Left renal pelvis (tissue), 4 donors: ENCODE measurements around the gene NRL. TPM values are rescaled to one million over a fixed set of nuclear protein-coding genes. Genes with fewer than 3 reads are reported as not detected.
A peak's percentile ranks its signal among the peaks of the same experiment; 100 is the strongest.

Experiments
- DNase-seq, 4 donors: peaks; one replicate each; pipeline ENCODE4 v3.0.0-alpha.2; 2013; ENCODE audit warnings: low read depth in 4 of 4, low spot score in 3 of 4
- polyA plus RNA-seq, 4 donors: library from polyadenylated mRNA; unstranded; fragments of 120-200 nt; gene quantifications; one replicate each; pipeline ENCODE4 v1.2.1, GENCODE V29; 2013; ENCODE audit not compliant: insufficient read length in 4 of 4

The NRL gene
- polyA plus RNA-seq, 4 donors, result 0.59 to 4.1 (median 2.1) TPM

DNA sequence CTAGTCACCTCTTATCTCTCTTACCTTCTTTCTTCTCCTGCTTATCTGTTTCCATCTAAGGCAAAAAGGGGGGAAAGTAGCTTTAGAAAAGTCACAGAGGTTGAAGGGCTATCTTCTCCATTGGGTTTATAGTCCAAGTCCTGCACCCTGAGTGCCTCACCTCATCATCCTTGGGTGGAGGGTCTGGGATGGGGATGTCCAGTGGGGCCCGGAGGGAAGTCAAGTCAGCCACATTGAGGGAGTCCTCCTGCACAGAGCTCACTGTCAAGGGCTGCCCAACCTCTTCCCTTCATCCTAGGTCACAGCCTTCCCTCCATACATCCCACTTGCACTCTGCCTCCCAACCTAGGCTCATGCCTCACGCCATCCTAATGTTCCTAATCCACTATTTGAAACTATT, 30.5 kb upstream of the NRL start:
- no peak for DNase-seq

DNA sequence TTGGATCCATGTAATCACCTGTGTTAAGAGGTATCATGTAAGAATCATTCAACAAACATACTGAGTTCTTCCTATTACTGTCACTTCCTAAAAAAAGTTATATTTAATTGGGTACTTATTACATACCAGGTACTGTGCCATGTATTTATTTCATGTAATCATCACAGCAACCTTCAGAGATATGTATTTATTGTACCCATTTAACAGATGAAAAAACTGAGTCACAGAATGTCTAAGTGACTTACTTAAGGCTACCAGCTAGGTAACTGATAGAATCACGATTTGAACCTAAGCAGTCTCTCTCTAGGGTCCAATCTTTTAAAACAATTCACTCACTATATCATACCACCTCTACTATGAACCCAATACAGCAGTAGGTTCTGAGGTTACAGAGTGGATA, 29.7 kb upstream of the NRL start:
- no peak for DNase-seq

DNA sequence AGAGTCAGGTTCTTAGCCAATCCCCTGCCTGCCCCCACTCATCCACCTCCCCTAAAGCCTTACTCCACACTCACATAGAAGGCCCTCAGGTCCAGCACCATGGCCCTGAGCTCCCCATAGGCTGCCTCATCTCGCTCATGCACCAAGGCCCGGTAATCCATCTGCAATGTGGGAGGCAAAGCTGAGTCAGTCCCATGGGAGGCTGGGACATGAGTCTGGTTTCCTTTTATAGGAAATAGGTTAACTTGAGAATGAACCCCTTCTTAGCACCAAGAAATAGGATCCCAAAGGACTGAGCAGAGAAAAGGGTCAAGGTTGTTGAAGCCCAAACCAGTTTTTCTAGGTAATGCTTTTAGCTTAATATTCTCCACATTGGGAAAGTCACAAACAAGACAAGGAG, 28.8 kb upstream of the NRL start:
- DNase-seq, result no peak

DNA sequence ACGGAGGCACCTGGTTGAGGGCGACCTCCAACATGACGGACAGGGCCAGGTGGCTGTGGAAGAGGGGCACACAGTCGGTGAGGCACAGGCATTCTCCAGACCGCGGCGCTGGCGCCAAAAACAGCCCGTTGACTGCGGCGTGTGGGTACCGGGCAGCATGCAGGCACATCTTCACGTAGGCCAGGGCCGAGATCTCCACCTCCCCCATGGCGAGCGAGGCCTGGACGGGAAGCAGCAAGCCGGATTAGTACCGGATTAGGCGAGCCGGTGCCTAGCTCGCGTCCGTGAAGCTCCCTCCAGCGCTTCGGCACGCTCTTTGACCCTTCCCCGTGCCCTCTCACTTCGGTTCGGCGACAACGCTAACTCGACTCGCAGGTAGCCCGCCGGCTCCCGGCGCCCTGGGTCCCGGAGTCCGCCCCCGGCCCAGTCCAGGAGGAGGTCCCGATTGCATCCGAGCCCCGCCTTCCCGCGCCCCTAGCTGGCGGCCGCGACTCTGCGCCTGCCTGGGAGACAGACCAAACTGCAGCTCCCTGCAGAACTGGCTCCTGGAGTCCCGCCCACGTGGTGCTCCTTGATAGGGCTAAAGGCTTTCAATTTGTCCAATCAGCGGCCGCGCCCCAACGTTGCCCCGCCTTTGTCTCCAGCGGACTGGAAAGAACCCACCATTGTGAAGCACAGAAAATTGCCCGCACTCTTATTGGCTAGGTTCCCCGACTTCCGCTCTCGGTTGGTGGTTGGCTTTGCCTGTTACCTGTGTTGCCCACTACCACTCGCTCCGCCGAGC, 26.5 kb upstream of the NRL start, which contains the start of gene EMC9:
Gene EMC9 (minus strand): TSS at position 495 of the 784 bp plus-strand sequence. CDS start 287 bp downstream, at position 208.
- DNase-seq, result peak; percentile 98 to 99 (median 99)

DNA sequence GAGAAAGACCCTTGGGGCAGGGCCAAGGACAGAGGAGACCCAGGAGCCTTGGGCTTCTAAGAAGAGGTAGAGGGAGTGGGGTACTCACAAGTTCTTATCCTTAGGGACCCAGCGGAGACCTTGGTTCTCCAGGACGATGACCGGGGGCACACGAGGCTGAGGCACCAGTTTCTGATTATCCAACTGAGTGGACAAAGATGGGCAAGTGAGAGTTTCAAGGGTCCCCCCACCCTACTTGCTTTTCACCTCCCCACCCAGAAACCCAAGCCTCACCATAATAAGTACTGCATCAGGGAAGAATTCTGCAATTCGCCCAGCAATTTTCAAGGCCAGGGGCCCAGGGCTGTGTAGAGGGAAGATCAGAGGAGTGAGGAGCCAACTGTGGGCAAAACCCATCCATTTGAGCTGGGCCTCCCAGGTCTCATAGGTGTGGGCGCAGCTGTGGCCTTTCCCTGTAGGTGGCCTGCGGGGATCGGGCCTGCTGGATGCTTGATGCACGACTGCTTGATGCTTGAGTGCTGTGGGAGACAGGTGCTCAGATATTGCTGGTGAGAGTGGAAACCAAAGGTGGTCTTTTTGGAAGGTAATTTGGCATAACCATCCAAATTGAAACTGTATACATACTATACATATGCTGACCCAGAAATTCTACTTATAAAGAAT, 24.7 kb upstream of the NRL start:
- no peak for DNase-seq

DNA sequence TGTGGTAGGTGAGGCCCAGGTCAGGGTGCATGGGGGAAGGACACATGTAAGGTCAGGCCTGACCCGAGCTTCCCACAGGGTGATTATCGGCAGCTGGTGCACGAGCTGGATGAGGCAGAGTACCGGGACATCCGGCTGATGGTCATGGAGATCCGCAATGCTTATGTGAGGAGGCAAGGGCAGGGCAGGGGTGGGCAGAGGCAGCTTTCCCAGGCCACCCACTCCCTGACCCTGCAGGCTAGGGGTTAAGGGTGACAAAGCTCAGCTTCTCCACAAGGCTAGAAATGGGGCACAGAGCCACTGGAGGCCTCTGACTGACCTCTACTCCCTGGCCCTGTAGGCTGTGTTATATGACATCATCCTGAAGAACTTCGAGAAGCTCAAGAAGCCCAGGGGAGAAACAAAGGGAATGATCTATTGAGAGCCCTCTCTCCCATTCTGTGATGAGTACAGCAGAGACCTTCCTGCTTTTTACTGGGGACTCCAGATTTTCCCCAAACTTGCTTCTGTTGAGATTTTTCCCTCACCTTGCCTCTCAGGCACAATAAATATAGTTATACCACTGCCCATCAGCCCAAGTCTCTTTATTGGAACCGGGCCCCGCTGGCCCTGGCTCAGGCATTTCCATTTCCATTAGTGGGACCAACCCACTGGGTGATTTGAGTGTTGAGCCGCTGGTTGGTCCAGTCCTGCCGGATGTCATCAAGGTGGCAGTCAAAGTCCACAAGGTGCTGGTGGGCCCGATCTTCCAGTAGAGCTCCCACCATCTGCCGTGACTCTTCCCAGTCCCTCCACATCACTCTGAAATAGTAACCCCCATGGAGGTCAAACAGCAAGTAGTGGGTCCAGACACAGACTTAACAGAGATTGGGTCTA, 23.9 kb upstream of the NRL start:
- DNase-seq, result no peak

DNA sequence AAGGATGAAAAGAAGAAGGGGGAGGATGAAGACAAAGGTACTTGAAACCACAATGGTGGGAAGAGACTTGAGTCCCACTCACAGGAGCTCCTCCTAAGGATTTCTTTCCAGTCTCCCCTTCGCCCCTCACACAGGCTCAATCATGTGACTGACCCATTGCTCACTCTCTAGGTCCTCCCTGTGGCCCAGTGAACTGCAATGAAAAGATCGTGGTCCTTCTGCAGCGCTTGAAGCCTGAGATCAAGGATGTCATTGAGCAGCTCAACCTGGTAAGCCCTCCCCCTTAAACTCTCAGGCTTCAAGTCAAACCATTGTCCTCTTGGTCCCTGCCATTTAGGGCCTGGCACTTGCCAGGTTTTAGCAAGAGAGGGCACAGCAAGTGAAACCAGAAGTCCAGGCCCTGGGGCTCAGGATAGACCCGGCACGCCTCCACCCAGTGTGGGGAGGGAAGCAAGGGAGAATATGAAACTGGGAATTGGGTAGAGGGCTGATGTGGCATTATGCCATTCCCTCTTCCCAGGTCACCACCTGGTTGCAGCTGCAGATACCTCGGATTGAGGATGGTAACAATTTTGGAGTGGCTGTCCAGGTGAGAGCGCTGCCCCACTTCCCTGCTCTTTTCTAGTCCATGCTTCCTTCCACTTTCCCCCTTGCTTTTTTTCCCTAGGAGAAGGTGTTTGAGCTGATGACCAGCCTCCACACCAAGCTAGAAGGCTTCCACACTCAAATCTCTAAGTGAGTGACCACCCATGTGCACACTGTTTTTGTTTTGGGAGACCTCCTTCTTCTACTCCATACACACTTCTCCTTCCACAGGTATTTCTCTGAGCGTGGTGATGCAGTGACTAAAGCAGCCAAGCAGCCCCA, 23.0 kb upstream of the NRL start:
- no peak for DNase-seq

DNA sequence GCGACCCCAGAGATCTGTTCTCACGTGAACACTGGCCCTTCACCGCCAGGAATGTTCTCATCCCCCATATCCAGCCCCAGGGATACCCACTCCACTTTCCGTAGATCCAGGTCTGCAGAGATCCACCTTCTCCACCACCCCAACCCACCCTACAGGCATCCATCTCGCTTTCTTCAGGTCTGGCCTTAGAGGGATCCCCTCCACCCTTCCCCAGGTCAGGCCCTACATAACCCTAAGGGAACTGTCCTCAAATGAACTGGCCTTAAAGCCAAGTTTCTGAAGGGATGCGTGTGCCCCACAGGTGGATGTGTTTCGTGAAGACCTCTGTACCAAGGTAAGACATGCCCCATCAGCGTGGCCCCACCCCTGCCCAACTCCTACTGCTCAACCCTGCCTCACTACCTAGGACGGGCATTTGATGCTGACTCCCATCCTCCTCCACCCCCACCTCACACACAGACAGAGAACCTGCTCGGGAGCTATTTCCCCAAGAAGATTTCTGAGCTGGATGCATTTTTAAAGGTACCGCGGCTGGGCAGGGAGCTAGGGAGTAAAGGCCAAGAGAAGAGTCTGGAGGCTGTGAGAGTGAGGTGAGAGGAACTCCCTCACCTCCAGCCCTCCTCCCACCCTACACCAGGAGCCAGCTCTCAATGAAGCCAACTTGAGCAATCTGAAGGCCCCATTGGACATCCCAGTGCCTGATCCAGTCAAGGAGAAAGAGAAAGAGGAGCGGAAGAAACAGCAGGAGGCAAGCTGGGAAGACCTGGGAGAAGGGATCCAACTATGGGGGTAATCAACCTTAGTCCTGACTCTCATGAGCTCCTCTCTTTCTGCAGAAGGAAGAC, 22.2 kb upstream of the NRL start:
- DNase-seq, result no peak

DNA sequence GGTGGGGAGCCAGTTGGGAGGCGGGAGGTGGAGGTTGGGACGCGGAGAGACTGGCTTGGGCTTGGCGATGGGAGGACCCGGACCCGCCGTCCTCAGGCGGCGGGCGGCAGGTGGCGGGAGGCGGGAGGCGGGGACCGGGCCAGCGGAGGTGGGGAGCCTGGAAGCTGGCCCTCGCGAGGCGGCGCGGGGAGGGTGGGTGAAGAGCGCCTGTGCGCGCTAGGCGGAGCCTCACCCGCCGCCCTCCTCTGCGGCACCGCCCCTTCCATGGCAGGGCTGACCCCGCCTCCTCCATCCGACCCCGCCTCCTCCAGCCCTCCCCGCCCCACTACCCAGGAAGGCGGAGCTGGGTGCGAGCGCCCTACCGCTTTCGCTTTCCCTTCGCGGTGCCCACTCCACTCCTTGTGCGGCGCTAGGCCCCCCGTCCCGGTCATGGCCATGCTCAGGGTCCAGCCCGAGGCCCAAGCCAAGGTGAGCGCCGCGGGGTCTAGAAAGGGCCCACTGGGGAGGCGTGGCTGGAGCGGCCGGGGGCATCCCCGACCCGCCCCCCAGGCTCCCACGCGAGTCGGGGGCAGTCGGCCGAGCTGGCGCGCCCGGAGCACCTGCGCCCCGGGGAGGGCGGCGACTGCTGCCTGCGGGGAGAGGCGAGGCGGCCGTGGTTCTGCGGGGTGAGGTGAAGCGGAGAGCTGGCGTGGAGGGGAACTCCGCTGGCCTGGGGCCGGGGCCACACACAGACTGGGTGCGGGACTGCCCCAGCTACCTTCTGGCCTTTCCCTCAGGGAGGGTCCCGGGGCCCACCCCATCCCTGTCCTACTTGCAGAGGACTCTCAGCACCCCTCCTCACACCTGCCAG, 21.3 kb upstream of the NRL start, which contains the start of gene PSME1:
Gene PSME1 (plus strand): TSS at position 361 of the 850 bp plus-strand sequence. CDS start 69 bp downstream, at position 430.
- peak; percentile 79 to 84 (median 82) for DNase-seq

DNA sequence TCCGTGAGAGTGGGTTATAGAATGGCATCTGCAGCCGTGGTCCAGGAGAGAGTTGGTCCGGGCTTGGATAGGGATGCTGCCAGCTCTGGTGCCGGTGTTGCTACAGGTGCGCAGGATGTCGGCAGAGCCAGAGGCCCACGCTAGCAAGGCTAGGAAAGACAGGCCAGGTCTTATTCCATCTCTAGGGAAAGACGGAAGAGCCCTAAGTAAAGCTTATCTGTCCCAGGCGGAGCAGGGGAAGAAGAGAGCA, 20.8 kb upstream of the NRL start:
- no peak for DNase-seq

DNA sequence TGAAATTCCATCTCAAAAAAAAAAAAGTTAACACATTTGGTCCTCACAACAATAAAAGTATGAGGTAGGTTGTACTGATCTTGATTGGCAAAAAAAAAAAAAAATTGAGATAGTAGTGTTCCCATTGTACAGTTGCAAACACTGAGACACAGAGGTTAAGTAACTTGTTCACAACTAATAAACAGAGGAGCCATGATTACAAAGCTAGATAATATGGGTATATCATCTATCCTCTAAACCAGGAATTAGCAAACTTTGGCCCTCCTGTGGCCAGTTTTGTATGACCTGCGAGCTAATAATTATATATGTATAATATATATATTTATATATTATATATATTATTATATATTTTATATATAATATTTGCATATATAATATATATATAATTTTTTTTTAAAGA, 19.0 kb upstream of the NRL start:
- no peak for DNase-seq

DNA sequence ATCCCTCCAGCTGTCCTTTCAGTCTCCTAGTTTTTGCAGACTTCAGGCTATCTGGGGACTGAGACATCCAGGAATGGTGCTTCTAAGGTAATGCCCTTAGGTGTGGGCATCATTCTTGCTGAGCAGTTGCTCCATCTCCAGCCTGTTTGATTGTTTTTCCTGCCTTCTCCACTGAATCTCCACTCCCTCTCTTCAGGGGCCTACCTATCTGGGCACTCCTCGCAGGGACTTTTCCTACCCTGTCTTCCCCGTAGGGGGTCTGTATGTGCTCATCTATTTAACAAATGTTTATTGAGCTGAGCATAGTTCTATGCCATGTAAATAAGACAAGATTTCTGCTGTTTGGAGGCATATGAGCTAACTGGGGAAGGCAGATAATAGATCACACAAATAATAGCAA, 18.2 kb upstream of the NRL start:
- no peak for DNase-seq

DNA sequence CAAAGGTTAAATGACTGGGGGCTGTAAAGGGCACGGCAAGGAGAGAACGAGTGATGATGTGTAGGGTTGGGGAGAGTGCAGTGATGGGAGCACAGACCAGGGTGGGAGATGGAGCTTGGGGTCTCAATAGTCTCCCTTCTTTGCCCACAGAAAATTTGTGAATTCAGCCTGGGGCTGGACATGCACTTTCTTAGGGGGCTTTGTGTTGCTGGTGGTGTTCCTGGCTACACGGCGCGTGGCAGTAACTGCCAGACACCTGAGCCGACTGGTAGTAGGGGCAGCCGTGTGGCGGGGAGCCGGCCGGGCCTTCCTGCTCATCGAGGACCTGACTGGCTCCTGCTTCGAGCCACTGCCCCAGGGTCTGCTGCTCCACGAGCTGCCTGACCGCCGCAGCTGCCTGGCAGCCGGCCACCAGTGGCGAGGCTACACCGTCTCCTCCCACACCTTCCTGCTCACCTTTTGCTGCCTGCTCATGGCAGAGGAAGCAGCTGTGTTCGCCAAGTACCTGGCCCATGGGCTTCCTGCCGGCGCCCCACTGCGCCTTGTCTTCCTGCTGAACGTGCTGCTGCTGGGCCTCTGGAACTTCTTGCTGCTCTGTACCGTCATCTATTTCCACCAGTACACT, 17.4 kb upstream of the NRL start:
- no peak for DNase-seq

DNA sequence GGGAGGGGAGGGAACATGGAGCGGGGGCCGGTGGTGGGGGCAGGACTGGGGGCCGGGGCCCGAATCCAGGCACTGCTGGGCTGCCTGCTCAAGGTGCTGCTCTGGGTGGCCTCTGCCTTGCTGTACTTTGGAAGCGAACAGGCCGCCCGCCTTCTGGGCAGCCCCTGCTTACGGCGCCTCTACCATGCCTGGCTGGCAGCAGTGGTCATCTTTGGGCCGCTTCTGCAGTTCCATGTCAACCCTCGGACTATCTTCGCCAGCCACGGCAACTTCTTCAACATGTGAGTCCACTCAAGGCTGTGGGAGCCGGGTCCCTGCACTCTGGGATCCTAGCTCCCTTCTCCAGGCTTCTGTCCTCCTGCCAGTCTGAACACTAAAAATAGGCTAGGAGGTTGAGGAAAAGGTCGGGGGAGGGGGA, 16.8 kb upstream of the NRL start:
- no peak for DNase-seq

DNA sequence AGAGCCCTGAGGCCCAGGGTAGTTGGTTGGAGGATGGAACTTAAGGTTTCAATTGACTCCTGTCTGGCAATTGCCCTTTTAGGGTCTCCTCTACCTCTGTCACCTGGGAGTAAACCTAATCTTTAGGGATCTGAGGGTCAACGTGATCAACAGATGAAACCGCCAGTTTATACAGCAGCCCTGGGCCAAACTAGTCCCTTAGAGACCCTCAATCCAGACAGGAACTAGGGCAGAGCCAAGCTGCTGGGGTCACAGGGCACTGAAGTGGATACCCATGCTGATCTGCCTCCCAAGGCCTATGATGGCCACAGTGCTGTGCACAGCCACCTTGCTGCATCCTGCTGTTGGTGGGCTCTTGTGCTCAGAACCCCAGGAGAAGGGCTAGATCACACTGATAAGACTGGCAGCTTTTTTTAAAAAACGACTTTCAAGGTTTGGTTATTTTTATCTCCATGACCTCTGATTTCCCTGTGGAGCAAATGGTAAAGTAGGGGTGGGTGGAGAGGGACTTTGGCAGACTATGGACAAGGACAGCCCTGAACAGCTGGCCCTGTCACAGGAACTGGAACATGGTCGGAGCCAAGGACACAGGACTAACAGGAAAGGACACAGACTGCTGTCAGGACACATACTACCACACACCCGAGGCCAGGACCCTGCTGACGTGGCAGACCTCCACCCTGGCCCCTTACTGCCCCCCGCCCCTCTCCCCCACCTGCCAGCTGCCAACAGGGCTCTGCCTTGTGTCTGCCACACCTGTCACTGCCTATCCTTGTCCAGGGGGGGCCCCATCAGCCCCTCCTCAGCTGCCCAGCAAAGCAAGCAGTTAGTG, 16.2 kb upstream of the NRL start:
- no peak for DNase-seq

DNA sequence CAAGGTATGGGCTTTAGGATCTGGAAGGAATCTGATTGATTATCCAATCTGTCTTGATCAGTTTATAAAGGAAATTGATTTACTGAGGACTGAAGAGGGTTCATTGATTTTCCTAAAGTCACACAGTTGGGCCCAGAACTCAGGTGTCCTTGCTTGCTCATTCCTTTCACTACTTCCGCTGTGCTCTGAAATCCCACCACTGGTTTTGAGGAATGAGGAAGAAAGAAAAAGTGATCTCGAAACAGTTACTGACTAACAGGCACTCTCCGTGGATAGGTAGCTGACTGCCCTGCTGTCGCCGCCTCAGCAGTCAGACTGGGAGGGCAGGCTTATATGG, 15.6 kb upstream of the NRL start, which contains the start of gene FITM1:
Gene FITM1 (plus strand): TSS at position 280 of the 337 bp plus-strand sequence. CDS start 905 bp downstream, outside the sequence.
- no peak for DNase-seq

DNA sequence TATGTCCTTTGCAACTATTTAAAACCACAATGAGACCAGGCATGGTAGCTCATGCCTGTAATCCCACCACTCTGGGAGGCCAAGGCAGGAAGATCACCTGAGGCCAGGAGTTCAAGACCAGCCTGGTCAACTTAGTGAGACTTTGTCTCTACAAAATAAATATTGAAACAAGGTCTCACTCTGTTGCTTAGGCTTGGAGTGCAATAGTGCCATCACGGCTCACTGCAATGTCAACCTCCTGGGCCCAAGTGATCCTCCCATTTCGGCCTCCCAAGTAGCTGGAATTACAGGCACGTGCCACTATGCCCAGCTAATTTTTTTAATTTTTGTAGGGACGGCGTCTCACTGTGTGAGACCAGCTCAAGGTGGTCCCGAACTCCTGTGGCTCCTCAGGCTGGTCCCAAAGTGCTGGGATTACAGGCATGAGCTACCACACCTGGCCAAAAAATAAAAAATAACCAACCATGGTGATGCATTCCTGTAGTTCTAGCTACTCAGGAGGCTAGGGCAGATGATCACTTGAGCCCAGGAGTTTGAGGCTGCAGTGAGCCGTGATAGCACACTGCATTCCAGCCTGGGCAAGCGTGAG, 14.8 kb upstream of the NRL start:
- DNase-seq, result no peak
